ENCODE measurements around the gene ASMTL.
"Not testable (repeated sequence)": the region's sequence is repeated elsewhere in the genome, so short reads cannot be mapped to it uniquely, and the experiment has no call there.

ASMTL gene

DNA sequence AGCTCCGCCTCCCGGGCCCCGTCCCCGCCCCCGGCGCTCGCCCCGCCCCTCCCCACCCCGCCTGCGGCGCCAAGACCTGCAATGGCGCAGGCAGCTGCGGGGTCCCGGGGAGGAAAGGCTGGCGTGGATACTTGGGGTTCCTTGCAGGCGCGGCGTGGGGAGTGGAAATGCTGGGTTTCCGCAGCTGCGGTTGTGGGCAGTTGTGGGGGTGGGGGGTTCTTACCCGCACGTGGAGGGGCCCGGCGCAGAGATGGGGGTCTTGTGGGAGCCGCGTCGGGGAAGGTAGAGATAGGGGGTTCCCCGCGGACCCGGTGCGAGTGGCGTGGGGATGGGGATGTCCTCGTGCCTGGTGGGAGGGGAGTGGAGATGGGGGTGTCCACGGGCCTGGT, 680 bp upstream of the ASMTL start:
- DNase-seq = no peak

DNA sequence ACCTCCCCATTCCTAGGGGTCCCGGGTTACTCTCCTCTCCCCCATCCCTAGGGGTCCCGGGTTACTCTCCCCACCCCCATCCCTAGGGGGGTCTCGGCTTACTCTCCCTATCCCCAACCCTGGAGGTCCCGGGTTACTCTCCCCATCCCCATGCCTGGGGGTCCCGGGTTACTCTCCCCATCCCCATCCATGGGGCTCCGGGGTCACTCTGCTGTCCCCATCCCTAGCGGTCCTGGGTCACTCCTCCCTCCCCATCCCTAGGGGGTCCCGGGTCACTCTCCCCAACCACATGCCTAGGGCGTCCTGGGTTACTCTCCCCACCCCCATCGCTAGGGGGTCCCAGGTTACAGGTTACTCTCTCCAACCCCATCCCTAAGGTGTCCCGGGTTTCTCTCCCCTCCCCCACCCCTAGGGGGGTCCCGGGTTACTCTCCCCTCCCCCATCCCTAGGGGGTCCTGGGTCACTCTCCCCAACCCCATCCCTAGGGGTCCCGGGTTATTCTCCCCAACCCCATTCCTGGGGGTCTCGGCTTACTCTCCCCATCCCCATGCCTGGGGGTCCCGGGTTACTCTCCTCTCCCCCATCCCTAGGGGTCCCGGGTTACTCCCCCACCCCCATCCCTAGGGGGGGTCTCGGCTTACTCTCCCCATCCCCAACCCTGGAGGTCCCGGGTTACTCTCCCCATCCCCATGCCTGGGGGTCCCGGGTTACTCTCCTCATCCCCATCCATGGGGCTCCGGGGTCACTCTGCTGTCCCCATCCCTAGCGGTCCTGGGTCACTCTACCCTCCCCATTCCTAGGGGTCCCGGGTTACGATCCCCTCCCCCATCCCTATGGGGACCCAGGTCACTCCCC, 821 bp downstream of the ASMTL start:
- no peak for DNase-seq

DNA sequence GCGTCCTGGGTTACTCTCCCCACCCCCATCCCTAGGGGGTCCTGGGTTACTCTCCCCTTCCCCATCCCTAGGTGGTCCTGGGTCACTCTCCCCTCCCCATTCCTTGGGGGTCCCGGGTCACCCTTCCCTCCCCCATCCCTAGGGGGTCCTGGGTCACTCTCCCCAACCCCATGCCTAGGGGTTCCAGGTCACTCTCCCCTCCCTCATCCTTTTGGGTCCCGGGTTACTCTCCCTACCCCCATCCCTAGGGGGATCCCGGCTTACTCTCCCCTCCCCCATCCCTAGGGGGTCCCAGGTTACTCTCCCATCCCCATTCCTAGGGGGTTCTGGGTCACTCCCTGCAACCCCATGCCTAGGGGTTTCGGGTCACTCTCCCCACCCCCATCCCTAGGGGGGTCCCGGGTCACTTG, 1.5 kb downstream of the ASMTL start:
- no peak for DNase-seq

DNA sequence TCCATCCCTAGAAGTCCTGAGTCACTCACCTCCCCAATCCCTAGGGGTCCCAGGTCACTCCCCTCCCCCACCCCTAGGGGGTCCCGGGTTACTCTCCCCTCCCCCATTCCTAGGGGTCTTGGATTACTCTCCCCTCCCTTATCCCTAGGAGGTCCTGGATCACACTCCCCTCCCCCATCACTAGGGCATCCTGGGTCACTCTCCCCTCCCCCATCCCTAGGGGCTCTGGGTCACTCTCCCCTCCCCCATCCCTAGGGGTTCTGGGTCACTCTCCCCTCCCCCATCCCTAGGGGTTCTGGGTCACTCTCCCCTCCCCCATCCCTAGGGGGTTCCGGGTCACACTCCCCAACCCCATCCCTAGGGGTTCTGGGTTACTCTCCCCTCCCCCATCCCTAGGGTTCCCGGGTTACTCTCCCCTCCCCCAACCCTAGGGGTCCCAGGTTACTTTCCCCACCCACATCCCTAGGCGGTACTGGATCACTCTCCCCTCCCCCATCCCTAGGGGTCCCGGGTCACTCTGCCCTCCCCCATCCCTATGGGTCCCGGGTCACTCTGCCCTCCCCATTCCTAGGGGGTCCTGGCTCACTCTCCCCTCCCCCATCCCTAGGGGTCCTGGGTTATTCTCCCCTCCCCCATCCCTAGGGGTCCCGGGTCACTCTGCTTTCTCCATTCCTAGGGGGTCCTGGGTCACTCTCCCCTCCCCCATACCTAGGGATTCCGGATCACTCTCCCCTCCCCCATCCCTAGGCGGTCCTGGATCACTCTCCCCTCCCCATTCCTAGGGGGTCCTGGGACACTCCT, 2.1 kb downstream of the ASMTL start:
- DNase-seq = no peak

DNA sequence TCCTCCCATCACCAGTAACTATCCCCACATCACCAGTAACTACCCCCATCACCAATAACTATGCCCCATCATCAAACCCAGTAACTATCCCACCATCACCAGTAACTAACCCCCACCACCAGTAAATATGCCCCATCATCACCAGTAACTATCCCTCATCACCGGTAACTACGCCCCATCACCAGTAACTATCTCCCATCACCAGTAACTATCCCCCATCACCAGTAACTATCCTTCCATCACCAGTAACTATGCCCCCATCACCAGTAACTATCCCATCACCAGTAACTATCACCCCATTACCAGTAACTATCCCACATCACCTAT, 2.9 kb downstream of the ASMTL start:
- DNase-seq = no peak

DNA sequence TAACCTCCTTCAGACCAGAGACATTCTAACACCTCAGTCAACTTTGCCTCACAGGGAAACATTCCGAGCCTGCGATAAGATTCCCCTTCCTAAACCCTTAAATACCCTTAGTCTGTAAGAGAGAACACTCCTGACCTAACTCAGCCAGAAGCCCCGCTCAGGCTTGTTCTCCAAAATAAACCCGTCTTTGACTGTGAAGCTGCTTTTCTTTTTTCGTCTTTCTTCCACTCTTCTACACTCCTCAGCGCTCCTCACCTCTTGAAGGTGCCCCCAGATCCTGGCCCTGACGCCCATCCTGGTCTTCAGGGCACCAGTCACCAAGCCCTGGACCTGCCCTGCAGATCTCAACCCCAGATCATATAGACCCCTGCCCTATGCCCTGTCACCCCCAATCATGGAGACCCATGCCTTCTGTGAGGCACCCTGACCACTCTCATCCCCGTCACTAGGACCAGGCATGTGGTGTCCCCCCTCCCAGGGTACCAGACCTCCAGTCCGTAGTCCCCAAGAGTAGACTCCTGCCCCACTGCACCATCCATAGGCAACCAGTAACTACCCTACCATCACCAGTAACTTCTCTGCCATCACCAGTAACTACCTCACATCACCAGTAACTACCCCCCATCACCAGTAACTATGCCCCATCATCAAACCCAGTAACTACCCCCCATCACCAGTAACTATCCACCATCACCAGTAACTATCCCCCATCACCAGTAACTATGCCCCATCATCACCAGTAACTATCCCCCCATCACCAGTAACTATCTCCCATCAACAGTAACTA, 3.5 kb downstream of the ASMTL start:
- no peak for DNase-seq

DNA sequence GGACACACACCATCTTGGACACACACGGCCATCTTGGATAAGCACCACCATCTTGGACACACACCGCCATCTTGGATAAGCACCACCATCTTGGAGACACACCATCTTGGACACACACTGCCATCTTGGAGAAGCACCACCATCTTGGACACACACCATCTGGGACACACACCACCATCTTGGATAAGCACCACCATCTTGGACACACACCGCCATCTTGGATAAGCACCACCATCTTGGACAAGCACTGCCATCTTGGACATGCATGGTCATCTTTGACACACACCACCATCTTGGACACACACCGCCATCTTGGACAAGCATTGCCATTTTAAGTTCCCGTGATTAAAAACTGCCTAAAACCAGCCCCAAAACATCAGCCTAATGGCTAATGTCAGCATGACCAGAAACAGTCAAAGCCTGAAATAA, 4.1 kb downstream of the ASMTL start:
- DNase-seq = not testable (repeated sequence)

DNA sequence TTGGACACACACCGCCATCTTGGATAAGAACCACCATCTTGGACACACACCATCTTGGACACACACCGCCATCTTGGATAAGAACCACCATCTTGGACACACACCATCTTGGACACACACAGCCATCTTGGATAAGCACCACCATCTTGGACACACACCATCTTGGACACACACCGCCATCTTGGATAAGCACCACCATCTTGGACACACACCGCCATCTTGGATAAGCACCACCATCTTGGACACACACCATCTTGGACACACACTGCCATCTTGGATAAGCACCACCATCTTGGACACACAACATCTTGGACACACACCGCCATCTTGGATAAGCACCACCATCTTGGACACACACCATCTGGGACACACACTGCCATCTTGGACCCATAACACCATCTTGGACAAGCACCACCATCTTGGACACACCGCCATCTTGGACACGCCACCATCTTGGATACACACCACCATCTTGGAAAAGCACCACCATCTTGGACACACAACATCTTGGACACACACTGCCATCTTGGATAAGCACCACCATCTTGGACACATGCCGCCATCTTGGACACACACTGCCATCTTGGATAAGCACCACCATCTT, 4.6 kb downstream of the ASMTL start:
- DNase-seq = not testable (repeated sequence)

DNA sequence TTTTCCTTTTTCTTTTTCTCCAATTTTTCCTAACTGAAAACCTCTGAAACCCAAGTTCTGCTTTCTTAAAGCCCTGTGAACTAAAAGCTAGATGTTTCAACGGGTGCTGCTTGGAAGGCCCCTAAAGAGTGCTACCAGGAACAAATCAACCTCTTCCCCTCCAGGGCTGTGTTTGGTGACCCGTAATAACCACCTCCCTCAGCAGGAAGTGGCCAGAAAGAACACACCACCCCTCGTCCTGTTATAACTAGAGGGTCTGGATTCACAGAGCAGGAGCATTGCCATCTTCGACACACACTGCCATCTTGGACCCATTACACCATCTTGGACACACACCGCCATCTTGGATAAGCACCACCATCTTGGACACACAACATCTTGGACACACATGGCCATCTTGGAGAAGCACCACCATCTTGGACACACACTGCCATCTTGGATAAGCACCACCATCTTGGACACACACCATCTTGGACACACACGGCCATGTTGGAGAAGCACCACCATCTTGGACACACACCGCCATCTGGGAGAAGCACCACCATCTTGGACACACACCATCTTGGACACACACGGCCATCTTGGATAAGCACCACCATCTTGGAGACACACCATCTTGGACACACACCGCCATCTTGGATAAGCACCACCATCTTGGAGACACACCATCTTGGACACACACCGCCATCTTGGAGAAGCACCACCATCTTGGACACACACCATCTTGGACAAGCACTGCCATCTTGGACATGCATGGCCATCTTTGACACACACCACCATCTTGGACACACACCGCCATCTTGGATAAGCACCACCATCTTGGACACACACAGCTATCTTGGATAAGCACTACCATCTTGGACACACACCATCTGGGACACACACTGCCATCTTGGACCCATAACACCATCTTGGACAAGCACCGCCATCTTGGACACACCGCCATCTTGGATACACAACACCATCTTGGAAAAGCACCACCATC, 5.4 kb downstream of the ASMTL start:
- not testable (repeated sequence) for DNase-seq

DNA sequence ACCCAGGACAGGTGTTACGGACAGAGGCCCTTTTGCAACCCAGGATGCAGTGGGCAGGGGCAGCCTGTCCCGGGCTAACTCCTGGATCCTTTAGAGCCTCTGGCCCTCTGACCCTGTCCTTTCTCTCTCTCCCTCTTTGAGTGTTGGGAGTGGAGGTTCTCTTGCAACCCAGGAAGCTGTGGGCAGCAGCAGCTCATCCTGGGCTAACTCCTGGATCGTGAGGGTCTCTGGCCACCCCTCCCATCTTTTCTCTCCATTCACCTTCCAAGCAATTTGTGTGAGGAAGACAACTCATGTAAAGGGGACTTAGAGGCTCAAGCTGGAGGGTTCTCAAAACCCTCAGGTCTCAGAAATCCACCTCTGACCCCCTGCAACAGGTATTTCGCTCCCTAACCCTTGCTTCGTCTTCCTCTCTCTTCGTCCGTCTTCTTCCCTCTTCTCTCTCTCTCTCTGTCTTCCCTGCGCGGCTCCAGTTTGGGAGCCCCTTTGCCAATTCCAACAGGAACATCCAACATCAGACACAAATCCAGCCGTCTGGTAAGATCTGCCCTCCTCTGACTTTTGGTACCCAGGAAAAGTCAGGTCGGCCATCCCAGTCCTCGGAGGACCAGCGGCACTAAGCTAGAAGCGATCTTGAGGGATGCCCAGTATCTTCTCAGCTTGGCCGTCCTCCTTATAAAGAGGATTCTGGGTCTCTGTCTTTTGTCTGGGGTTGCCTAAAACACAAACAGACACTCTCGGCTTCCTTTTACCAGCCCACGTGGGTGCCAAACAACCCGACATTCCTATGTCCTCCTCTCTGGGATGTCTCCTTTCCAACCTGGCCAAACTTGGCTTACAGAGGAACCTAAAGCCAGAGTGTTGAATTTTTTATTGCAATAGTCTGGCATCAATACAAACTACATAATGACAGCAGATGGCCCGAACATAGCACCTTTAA, 7.9 kb downstream of the ASMTL start:
- DNase-seq = no peak

DNA sequence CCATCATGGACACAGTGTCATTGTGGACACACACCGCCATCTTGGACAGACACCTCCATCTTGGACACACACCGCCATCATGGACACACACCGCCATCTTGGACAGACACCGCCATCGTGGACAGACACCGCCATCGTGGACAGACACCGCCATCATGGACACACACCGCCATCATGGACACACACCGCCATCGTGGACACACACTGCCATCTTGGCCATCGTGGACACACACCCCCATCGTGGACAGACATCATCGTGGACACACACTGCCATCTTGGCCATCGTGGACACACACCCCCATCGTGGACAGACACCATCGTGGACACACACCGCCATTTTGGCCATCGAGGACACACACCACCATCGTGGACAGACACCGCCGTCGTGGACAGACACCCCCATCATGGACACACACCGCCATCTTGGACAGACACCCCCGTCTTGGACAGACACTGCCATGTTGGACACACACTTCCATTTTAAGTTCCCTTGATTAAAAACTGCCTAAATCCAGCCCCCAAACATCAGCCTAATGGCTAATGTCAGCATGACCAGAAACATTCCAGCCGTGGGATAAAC, 9.1 kb downstream of the ASMTL start:
- DNase-seq = no peak

DNA sequence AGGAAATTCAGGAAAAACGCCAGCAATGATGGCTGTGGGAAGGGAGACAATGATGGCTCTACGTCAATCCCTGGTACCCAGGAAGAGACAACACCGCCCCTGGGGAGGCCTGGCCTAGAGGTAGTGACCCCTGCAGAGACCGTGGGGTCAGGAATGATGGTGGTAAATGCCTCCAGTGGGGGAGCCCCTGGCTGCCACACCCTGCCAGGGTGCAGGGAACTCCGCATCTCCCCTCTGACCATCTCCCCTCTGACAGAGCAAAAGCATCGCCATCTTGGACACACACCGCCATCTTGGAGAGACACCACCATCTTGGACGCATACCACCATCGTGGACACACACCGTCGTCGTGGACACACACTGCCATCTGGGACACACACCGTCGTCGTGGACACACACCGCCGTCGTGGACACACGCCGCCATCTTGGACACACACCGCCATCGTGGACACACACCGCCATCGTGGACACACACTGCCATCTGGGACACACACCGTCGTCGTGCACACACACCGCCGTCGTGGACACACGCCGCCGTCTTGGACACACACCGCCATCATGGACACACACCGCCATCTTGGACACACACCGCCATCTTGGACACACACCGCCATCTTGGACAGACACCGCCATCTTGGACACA, 9.9 kb downstream of the ASMTL start:
- DNase-seq = no peak

DNA sequence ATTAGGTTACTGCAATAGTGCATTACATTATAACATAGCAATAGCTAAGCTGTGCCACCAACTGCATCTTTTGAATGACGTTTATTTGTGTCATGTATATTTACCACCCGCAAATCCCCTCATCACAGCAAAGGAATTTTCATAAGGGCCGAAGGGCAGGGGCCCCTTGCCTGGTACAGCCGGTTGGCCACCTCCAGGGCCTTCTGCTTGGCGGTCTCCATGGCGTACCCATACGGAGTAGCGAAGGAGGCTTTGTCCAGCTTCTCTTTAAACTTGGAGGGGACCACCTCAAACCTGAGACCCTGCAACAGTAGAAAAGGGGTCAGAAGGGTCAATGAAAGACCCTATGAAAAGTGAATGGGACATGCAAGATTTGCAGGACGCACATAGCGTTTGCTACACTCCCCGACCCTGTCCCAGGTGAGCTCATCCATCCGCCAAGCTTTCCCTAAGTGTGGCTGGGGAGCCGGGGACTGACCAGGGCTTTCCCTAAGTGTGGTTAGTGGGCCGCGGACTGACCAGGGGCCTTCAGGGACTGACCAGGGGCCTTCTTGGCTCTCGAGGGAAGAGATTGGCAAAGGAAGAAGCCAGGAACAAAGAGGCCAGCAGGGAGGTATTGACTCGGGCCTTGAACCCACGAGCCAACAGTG, 10.6 kb downstream of the ASMTL start:
- DNase-seq = no peak

DNA sequence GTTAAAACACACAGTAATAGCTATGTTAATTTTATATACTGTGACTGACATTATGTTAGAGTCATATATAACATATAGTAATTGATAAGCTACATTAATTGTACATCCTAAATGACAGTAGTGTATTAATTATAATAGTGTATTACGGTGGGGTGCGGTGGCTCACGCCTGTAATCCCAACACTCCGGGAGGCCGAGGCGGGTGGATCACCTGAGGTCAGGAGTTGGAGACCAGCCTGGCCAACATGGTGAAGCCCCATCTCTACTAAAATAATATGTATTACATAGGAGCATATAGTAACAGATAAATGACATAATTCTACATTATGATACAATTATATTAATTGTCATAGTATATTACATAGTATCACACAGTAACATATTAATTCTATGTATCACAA, 12.2 kb downstream of the ASMTL start:
- no peak for DNase-seq

DNA sequence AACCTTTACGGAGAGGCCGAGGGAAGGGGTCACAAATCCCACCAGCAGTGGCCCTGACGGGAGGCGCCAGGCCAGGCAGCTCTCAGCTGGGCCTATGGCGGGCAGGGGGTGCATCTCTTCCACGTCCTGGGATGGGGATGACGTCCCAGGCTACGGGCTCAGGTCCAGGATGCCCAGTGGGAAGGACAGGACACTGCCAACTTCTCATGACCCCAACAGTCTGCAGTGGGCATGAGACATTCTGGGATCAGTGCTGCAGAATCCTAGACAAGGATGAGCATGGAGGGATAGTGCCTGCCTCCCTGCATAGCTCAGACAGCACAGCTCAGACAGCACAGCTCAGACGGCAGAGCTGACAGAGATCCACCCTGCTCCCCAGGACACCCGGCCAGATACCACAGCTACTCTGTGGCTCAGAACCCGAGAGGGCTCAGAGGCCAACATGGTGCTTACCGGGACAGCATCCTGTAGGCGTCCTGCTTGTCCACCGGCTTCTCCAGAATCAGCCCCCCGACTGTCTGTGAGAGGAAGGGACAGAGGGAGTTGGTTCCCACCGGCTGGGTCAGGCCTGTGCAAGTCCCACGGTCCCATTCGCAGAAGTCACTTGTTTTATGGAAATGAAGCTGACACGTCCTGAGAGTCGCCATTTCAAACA, 17.3 kb downstream of the ASMTL start:
- DNase-seq = no peak

DNA sequence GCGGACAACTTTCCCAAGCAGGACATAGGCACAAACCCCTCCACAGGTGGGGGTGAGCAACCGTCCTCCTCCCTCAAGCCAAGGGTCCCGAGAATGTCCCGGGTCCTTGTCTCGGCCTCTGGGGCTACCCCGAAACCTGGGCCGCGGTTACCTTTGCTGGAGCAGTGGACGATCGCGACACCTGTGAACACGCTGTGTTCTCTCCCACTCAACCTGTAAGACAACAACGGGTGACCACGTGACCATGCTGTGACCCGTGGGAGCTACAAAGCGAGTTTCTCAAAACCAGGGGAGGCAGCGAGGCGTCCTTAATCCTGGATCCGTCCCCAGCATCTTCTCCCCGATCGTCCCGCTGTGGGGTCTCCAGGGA, 17.9 kb downstream of the ASMTL start:
- no peak for DNase-seq

DNA sequence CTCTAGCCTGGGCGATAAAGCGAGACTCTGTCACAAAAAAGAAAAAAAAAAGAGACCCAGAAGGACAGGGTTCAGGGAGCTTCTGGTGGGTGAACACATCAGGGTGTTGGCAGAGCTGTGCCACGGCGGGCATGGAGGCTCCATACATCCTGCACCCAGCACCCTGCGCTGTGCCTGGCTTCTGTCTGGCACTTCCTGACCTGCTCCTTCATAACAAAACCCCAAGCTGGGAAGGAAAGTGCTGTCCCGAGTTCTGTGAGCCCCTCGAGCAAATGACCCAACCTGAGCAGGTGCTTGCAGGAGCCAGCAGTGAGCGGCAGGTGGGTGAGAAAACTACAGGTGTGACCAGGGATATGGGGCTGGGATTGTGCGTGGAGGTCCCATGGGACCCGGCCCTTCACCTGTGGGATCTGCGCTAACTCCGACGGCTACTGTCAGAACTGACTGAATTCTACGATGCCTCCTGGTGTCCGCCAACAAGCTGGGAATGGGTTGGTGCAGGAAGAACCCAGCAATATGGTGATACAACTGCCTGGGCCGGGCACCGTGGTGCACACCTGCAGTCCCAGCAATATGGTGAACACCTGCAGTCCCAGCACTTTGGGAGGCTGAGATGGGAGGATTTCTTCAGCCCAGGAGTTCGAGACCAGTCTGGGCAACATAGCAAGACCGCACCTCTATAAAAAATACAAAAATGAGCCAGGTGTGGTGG, 18.9 kb downstream of the ASMTL start:
- DNase-seq = no peak

DNA sequence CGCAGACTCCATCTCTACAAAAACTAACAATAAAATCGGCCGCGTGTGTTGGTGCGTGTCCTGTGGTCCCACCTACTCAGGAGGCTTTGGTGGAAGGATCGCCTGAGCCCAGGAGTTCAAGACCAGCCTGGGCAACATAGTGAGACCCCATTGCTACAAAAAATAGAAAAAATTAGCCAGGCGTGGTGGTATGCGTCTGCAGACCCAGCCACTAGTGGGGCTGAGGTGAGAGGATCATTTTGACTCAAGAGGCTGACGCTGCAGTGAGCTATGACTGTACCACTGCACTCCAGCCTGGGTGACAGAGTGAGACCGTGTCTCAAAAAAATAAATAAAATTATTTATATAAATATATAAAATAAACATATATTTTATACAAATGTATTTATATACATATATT, 22.3 kb downstream of the ASMTL start:
- DNase-seq = no peak
